Retinal pigment epithelial cell (primary cell): ENCODE data around the gene EIF2B5.

Source experiments
- DNase-seq: peaks from one replicate; pipeline ENCODE4 v3.0.0-alpha.2; 2010; ENCODE audit warnings: low read depth
- H3K4me3 ChIP-seq: 2 replicates; pipeline ENCODE4 v1.5.1; 2011; ENCODE audit warnings: mild to moderate bottlenecking, low read length, control low read depth, moderate library complexity
- TF ChIP-seq, protein P1 (sequence below): conservative IDR thresholded peaks from 2 replicates; pipeline ENCODE4 v1.5.1; 2011; ENCODE audit warnings: low read depth, low read length, control low read depth, inconsistent platforms

Gene EIF2B5

DNA sequence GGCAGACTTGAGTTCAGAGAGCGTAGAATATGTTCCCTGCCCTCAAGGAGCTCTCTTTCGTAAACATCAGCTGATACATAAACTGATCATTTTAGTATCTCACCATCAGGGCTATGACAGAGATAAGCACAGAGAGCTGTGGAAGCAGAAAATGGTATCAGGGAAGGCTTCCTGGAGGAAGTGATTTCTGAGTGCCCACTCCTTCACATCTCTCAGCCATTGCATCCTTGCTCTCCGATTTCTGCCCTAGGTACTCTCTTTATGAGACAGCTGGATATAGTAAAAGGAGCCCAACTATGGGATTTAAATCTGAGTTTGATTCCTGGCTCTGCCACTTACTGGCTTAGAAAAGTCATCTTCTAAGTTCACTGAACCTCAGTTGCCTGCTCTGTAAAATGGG lies 30.4 kb downstream of the EIF2B5 start:
- TF ChIP-seq, protein P1, sequence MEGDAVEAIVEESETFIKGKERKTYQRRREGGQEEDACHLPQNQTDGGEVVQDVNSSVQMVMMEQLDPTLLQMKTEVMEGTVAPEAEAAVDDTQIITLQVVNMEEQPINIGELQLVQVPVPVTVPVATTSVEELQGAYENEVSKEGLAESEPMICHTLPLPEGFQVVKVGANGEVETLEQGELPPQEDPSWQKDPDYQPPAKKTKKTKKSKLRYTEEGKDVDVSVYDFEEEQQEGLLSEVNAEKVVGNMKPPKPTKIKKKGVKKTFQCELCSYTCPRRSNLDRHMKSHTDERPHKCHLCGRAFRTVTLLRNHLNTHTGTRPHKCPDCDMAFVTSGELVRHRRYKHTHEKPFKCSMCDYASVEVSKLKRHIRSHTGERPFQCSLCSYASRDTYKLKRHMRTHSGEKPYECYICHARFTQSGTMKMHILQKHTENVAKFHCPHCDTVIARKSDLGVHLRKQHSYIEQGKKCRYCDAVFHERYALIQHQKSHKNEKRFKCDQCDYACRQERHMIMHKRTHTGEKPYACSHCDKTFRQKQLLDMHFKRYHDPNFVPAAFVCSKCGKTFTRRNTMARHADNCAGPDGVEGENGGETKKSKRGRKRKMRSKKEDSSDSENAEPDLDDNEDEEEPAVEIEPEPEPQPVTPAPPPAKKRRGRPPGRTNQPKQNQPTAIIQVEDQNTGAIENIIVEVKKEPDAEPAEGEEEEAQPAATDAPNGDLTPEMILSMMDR = no peak
- no peak overlapping the region for H3K4me3 ChIP-seq
- DNase-seq = no peak

DNA sequence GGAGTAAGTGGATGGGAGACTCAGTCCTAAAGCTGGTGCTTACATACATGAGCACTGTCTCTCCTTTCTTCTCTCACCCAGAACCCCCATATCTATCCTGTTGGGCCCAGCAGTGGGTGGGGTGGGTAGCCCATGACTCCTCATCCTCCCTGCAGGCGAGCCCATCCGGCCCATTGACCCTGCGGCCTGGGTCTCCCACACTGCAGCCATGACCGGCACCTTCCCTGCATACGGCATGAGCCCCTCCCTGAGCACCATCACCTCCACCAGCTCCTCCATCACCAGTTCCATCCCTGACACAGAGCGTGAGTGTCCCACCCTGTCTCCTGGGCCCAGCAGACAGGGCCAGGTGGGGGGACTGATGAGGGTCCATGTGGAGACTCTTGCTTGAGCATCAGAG lies 31.5 kb downstream of the EIF2B5 start:
- no peak for DNase-seq
- no peak overlapping the region for H3K4me3 ChIP-seq
- TF ChIP-seq, protein P1 = no peak

DNA sequence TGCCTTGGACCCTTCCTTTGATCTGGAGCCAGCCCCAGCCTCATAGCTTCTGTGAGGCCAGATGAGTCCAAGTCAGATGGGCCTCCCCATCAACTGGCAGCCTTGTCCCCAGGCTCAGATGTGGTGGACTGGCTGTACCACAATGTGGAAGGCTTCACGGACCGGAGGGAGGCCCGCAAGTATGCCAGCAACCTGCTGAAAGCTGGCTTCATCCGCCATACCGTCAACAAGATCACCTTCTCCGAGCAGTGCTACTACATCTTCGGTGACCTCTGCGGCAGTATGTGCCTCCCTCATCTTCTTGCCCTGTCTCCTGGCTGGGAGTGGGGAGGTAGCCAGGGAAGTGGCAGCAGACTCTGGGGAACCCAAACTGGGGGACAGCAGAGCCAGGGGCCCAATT lies 32.6 kb downstream of the EIF2B5 start:
- no peak for DNase-seq
- TF ChIP-seq, protein P1 = no peak
- no peak overlapping the region for H3K4me3 ChIP-seq

DNA sequence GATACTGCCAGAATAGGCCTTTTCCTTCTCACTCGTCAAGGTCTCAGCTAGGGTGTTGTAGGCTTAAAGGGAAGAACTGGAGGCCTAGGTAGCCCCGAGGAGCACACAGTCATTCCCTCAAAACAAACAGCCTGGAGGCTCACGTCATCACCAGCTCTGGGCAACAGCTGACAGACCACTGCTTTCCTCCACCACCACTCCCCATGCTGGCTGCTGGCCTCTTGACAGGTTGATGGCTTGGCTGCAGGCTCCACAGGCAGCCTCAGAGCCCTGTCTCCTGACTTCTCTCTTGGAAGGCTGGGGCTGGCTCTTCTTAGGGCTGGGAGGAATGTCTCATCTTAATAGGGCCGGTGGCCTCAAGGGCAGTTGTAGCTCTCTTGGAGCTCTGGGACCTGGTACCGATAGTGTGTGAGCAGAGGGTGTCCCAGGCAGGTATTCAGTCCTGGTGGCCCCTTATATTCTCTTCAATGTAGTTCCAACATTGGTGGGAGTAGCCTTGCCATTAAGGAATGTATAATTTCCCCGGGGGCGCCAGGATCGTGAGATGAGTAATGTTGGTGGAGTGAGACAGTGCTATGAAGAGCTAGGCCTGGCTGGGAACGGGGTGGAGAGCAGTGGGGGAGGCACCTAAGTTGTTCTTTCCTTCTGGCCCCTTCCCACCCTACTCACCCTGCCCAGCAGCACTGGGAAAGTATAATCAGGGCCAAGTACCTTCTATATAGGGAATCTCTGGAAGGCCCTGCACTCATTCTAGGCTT lies 33.4 kb downstream of the EIF2B5 start:
- no peak for DNase-seq
- no peak overlapping the region for H3K4me3 ChIP-seq
- TF ChIP-seq, protein P1 = no peak

DNA sequence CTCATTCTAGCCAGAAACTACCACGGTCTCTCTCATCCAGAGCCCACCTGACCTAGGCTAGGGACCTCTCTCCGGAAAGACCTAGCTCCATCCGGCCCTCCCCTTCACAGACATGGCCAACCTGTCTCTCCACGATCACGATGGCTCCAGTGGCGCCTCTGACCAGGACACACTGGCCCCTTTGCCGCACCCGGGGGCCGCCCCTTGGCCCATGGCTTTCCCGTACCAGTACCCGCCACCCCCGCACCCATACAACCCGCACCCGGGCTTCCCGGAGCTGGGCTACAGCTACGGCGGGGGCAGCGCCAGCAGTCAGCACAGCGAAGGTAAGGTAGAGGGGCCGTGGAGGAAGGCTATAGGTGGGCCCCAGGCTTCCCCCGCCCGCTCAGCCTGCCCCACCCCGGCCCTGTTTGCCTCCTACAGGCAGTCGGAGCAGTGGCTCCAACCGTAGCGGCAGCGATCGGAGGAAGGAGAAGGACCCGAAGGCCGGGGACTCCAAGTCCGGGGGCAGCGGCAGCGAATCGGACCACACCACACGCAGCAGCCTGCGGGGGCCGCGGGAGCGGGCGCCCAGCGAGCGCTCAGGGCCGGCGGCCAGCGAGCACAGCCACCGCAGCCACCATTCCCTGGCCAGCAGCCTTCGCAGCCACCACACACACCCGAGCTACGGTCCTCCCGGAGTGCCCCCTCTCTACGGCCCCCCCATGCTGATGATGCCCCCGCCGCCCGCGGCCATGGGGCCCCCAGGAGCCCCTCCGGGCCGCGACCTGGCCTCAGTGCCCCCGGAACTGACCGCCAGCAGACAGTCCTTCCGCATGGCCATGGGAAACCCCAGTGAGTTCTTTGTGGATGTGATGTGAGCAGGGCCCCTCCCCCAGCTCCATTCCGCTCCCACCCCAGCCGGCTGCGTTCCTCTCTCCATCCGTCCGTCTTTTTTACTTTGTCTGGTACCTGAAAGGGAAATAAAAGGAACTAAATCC lies 35.0 kb downstream of the EIF2B5 start:
- no peak overlapping the region for H3K4me3 ChIP-seq
- TF ChIP-seq, protein P1 = no peak
- no peak for DNase-seq

DNA sequence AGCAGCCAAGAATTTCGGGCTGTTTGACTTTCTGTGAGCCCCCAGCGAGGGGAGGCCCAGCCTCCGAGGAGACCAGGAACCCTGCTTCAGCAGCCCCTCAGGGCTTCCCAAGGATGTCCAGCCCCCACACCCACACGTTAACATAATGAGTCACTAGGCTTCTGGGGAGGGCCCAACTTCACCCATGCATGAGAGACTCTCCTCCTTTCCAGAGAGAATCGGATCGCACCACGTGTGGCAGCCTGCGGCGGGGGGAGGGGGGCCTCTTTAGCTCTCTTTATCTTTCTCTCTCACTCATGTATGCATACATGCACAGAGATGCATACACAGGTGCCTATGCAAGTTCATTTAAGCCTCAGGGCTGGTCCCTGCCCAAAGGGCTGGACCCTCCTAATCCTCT lies 36.4 kb downstream of the EIF2B5 start:
- TF ChIP-seq, protein P1 = no peak
- no peak for DNase-seq
- H3K4me3 ChIP-seq = no peak overlapping the region
